GM23338 (cell line): ENCODE measurements around the gene ROCK1.

Source experiments
- CREB1 ChIP-seq: fragments of 250-450 bp; sonication (Bioruptor Pico); IDR thresholded peaks from 2 replicates; pipeline ENCODE4 v1.5.0; 2020; ENCODE audit warnings: low read depth, mild to moderate bottlenecking, moderate library complexity
- CTCF ChIP-seq, 2 experiments: fragments of 200-600 bp in 1 of 2; sonication (generic) in 1 of 2; conservative IDR thresholded peaks; 2 replicates each; pipeline versions ENCODE4 v1.5.1 to v1.6.1; 2016 to 2017; ENCODE audit warnings: antibody characterized with exemption in 2 of 2, low read depth in 2 of 2, mild to moderate bottlenecking in 2 of 2, moderate library complexity in 1 of 2
- EZH2 ChIP-seq: fragments of 200-600 bp; sonication (generic); IDR thresholded peaks from one replicate; pipeline ENCODE4 v1.8.0; 2017; ENCODE audit warnings: antibody characterized with exemption, mild to moderate bottlenecking, low read depth; ENCODE audit not compliant: unreplicated experiment
- REST ChIP-seq: IDR thresholded peaks from one replicate; pipeline ENCODE4 v1.6.1; 2018; ENCODE audit warnings: antibody characterized with exemption; ENCODE audit not compliant: unreplicated experiment
- STAT1 ChIP-seq: IDR thresholded peaks from one replicate; pipeline ENCODE4 v1.6.1; 2016; ENCODE audit warnings: antibody characterized with exemption; ENCODE audit not compliant: unreplicated experiment
- ZNF462 ChIP-seq: fragments of 250-450 bp; sonication (Bioruptor Pico); IDR thresholded peaks from 2 replicates; pipeline ENCODE4 v1.5.0; 2020; ENCODE audit warnings: mild to moderate bottlenecking, moderate library complexity

- TF ChIP-seq CTCF (conservative IDR thresholded peaks at IDR 0.05; ENCODE audit: low read depth in 2 of 2) (no peak), REST (no peak), EZH2 (no peak), STAT1 (no peak), CREB1 (CRISPR knock-in tag) (no peak), ZNF462 (CRISPR knock-in tag) (no peak)
Observed at GRCh38 chr18:21112140-21112473, 494 bp upstream of the ROCK1 start.
